Fibroblast of lung (primary cell): Measurements from ENCODE around the gene MARF1.
"Not testable (repeated sequence)": the region's sequence is repeated elsewhere in the genome, so short reads cannot be mapped to it uniquely, and the experiment has no call there.

ENCODE experiments used
- EZH2 ChIP-seq: IDR thresholded peaks from 2 replicates; pipeline ENCODE4 v1.5.1; 2012; ENCODE audit warnings: low read length, control low read depth, mild to moderate bottlenecking; ENCODE audit errors: missing control alignments
- TF ChIP-seq, protein P1 (sequence below), 2 donors: IDR thresholded peaks in 1 of 2; conservative IDR thresholded peaks in 1 of 2; 1 replicate in 1 of 2; 2 replicates in 1 of 2; pipeline ENCODE4 v1.5.1; 2011 to 2012; ENCODE audit warnings: low read length in 2 of 2, control low read depth in 1 of 2, inconsistent platforms in 1 of 2, low read depth in 1 of 2, mild to moderate bottlenecking in 1 of 2

DNA sequence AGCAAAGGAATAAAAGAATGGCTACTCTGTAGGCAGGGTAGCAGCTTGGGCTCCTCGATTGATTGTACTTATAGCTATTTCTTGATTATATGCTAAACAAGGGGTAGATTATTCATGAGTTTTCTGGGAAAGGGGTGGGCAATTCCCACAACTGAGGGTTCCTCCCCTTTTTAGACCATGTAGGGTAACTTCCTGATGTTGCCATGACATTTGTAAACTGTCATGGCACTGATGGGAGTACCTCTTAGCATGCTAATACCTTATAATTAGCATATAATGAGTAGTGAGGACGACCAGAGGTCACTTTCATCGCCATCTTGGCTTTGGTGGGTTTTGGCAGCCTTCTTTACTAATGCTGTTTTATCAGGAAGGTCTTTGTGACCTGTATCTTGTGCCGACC lies 72.3 kb downstream of the MARF1 start:
- TF ChIP-seq, protein P1, sequence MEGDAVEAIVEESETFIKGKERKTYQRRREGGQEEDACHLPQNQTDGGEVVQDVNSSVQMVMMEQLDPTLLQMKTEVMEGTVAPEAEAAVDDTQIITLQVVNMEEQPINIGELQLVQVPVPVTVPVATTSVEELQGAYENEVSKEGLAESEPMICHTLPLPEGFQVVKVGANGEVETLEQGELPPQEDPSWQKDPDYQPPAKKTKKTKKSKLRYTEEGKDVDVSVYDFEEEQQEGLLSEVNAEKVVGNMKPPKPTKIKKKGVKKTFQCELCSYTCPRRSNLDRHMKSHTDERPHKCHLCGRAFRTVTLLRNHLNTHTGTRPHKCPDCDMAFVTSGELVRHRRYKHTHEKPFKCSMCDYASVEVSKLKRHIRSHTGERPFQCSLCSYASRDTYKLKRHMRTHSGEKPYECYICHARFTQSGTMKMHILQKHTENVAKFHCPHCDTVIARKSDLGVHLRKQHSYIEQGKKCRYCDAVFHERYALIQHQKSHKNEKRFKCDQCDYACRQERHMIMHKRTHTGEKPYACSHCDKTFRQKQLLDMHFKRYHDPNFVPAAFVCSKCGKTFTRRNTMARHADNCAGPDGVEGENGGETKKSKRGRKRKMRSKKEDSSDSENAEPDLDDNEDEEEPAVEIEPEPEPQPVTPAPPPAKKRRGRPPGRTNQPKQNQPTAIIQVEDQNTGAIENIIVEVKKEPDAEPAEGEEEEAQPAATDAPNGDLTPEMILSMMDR (conservative IDR thresholded peaks at IDR 0.05 in 1 of 2, IDR thresholded peaks at IDR 0.05 in 1 of 2; ENCODE audit: low read depth in 1 of 2, low read length in 2 of 2), result not testable (repeated sequence)
- not testable (repeated sequence) for TF ChIP-seq EZH2
